GM15510 (cell line): ENCODE results near the gene ENOX1.

Experiments used
- POLR2A ChIP-seq: IDR thresholded peaks from 3 replicates; pipeline ENCODE4 v1.6.1; 2011; ENCODE audit warnings: borderline replicate concordance; ENCODE audit not compliant: insufficient read length; ENCODE audit errors: extremely low read depth

Gene ENOX1

GRCh38 chr13:43238341-43239083, 548.3 kb downstream of the ENOX1 start:
- TF ChIP-seq POLR2A, result no peak

DNA sequence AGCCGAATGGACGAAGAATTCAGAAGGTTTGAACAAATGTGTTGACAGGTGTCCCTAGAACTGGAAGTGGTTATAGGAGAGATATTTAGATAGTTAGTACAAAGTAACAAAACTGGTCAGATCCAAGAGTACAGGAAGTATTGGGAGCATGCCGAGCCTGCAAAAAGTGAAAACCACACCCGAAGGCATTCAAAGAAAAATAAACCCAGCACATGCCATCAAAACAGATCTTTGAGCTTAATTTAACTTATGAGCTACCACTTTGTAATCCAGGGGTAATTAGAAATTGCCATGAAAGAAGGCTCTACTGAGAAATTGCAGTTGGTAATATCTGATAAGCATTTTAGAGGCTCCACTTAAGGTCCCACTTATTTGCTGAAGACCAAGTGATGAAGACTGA, 549.2 kb downstream of the ENOX1 start:
- no peak for TF ChIP-seq POLR2A

DNA sequence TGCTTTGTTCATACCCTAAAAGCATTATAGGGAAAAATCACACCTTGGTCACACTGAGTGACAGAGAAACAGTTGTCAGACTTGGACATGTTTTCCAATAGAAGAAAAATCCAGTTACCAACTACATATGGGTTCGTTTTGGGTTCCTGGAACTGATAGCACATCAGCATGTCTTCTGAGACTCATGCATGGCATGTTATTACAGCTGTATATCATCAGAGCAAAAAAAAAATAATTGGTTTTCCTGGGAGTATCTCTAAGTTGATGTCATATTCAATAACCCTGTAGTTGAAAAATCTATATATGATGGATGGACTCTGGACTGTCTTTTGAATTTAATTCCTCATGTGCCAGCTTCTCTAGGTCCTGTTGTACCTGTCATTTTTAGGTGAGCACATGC, 551.7 kb downstream of the ENOX1 start:
- TF ChIP-seq POLR2A, result no peak

DNA sequence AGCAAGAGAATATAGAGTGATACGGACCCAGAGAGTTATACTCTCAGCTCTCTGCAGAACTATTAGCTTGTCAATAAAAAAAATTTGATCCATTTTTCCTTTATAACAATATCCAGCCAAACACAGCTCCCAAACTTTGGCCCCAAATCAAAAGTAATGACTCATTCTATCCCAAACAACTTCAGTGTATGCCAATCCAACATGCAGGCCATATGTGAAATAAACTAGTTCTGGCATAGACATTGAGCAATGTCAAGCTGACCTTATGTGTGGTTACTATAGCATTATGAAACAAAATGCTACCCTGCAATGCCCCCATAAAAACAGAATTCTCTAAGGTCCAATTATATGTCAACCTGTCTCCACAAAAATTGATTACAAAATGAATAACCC, 553.9 kb downstream of the ENOX1 start:
- TF ChIP-seq POLR2A, result no peak

GRCh38 chr13:43232144-43232872, 554.5 kb downstream of the ENOX1 start:
- no peak for TF ChIP-seq POLR2A

- TF ChIP-seq POLR2A, result no peak
Observed at GRCh38 chr13:43230989-43231388, 555.8 kb downstream of the ENOX1 start.

- no peak for TF ChIP-seq POLR2A
Observed at GRCh38 chr13:43229506-43229905, 557.3 kb downstream of the ENOX1 start.

DNA sequence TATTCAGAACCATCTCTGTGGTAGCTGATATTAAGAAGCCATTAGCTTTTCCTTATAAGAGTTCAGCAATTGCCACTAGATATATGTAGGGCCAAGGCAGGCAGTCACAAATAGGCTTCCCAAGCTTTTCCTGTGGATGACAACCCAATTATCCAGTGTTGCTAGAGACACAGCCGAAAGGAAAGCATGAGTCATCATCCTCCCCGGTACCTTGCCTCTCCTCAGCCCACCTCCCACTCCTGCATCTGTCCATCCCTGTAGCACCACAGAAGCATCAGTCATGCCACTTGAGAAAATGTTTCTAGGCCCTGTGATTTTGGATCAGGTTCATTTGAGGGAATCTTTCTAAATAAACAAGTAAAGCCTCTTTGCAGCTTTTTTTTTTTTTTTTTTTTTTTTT, 559.1 kb downstream of the ENOX1 start:
- no peak for TF ChIP-seq POLR2A

DNA sequence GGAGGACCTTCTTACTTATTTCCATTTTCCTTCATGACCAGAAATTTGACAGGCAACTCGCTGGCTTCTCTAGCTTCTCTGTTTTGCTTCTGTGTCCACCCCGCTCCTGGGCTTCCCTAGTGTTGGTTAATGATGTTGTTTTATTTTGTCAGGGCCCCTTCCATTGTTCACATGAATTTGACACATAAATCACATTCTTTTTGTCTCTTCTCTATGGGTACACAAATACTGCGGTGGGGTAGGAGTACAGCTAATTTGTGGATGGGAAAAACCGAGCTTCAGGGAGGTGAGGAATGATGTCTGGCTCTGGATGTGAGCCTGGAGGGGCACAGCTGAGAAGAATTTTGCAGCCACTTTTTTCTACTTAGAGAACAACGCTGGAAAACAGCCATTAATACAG, 563.6 kb downstream of the ENOX1 start:
- TF ChIP-seq POLR2A, result no peak

- TF ChIP-seq POLR2A, result no peak
Observed at GRCh38 chr13:43222086-43222485, 564.7 kb downstream of the ENOX1 start.

DNA sequence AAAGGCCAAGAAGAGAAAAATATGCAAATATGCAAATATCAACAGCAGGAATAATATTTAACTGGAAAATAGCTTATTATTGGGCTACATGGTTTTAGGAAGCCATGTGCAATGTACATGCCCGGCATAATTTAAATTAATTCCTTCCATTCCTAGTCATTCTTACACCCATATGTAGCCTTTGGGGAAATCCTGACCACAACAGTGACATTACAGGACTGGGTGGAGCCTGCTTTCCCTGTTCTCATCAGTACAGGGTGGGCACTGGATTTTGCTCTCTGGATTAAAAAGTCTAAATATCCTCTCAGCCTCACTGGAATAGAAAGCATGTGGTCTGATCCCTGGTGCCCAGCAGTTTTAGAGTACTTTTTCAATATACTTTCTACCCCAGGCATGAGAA, 565.2 kb downstream of the ENOX1 start:
- TF ChIP-seq POLR2A, result no peak

GRCh38 chr13:43220873-43221595, 565.7 kb downstream of the ENOX1 start:
- TF ChIP-seq POLR2A, result no peak

DNA sequence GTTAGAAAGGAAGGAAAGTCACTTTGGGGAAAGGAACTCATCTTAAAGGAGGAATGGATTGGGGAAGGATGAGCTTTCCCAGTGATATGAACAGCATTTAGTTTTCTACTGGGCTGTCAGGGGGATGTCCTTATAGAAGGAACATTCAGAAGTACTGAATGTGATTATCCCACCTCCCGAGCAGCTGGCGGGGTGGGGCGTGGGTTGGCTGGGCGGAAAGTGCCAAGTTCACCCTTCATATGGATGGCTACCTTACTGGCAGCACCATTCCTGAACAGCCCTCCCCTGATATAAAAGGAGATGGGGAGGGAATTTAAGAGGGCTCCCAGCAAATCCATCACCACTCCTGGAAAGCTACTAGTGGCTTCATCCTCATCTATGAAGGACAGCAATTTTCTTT, 572.6 kb downstream of the ENOX1 start:
- no peak for TF ChIP-seq POLR2A

- no peak for TF ChIP-seq POLR2A
Observed at GRCh38 chr13:43206838-43207237, 579.9 kb downstream of the ENOX1 start.

GRCh38 chr13:43205416-43205815, 581.4 kb downstream of the ENOX1 start:
- no peak for TF ChIP-seq POLR2A

- no peak for TF ChIP-seq POLR2A
Observed at GRCh38 chr13:43204591-43204990, 582.2 kb downstream of the ENOX1 start.

GRCh38 chr13:43203781-43204180, 583.0 kb downstream of the ENOX1 start:
- no peak for TF ChIP-seq POLR2A

DNA sequence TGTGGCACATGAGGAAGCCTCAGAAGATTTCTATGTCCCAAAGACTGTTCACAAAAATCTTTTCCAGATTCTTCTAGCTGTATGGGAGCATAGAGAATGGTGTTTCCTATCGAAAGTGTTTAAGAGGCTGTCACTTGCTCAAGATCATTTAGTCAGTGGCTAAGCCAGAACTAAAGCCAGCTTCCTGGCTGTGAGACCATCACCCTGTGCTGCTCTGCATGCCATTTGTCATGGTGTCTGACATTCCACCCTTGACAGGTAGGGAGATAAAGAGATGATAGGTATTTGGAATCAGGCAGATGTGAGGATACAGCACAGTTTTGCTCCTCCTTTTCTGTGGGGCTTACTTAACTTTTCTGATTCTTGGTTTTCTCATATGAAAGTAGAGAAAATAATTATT, 586.0 kb downstream of the ENOX1 start:
- no peak for TF ChIP-seq POLR2A
